Effector memory CD4-positive, alpha-beta T cell (primary cell): Measurements from ENCODE around the gene MYOG.

ENCODE experiments used
- DNase-seq, 3 donors: peaks; one replicate each; pipeline ENCODE4 v3.0.0-alpha.2; 2020
- H3K27ac ChIP-seq: 2 replicates; pipeline ENCODE4 v1.7.0; 2013; ENCODE audit warnings: mild to moderate bottlenecking, low read length, moderate library complexity; ENCODE audit not compliant: insufficient read depth, poor library complexity, severe bottlenecking
- H3K27me3 ChIP-seq: replicated peaks from 2 replicates; pipeline ENCODE4 v1.7.0; 2013; ENCODE audit warnings: mild to moderate bottlenecking, low read length; ENCODE audit not compliant: insufficient read depth, control insufficient read depth, poor library complexity, severe bottlenecking
- H3K36me3 ChIP-seq: 2 replicates; pipeline ENCODE4 v1.7.0; 2013; ENCODE audit warnings: mild to moderate bottlenecking, low read length, moderate library complexity; ENCODE audit not compliant: control insufficient read depth, insufficient read depth
- H3K4me1 ChIP-seq: 2 replicates; pipeline ENCODE4 v1.7.0; 2013; ENCODE audit warnings: low read length, mild to moderate bottlenecking; ENCODE audit not compliant: control insufficient read depth, insufficient read depth, poor library complexity, severe bottlenecking
- H3K4me3 ChIP-seq: 2 replicates; pipeline ENCODE4 v1.7.0; 2013; ENCODE audit warnings: low read length, low read depth, mild to moderate bottlenecking; ENCODE audit not compliant: insufficient read depth, poor library complexity, severe bottlenecking
- H3K9me3 ChIP-seq: 2 replicates; pipeline ENCODE4 v1.7.0; 2013; ENCODE audit warnings: mild to moderate bottlenecking, low read length, moderate library complexity; ENCODE audit not compliant: control insufficient read depth

MYOG gene

DNA sequence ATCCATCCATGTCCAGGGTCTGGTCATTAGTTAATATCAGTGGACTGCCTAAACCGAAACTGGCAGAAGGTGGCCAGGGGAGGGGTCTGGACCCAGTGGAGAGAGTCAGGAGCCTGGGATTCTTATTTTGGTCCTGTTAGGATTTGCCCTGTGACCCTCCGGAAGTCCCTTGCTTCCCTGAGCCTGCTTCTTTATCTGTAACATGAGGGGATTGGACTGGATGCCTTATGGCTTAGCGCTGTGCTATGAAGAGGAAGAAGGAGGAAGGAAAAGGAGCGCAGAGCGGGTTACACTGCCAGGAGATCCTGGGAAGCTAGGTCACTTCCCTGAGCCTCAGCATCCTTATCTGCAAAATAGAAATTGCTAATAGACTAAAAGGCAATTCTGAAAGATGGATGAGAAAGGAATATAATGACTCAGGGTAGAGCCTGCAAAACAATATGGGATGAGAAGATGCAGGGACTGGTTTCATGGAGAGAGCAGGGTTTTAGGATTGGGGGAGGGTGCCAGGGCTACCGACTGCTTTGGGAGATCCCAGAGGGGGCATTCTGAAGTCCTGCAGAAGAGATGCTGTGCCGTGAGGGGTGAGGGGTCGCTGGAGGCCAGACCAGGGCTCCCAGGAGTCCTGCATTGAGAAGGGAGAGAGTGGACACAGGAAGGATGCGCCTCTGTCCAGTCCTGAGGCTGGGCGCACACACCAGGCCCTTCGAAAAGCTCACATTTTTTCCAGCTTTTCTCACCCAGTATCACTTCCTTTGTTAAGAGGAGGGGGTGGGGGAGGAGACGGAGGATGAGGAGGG, 41.3 kb upstream of the MYOG start:
- Histone ChIP-seq H3K36me3 (no peaks in the 10 kb centered on the region), H3K4me1 (peaks cover 5% of the 10 kb centered on the region), H3K4me3 (no peak overlapping the region), H3K27me3 (peaks cover 11% of the 10 kb centered on the region), H3K27ac (no peak overlapping the region), H3K9me3 (no peaks in the 10 kb centered on the region)
- DNase-seq = no peak

DNA sequence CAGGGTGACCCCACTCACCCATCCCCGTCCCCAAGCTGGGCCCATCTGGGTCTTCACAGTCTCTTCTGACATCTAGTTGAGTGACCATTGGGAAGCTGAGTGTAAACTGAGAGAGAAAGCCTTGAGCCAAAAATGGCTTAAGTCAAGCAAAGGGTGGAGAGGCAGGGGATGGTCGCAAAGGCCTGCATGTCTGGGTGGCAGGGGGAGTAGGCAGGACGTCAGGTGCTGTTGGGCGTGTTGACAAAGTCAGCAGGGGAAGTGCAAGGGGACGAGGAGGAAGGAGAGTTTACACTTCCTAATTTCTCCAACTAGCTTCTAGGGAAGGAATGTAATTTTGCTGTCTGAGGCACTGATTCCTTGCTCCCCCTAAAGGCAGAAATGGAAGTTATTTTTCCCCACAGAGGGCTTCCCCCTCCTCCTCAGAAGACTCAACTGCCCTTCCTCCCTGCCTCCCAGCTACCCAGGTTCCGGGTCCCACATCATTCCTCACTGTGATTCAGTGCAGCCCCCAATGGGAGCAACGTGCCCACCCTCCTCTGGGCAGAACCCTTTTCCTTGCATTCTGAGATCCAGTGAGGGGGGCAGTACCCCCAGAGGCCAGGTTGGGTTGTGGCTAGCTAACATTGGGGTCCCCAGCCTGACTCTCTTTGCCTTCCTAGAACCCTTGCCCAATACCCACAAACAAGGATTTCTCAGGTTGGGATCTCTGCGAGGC, 40.5 kb upstream of the MYOG start:
- Histone ChIP-seq H3K4me3 (no peak overlapping the region), H3K36me3 (no peaks in the 10 kb centered on the region), H3K9me3 (no peaks in the 10 kb centered on the region), H3K4me1 (peaks cover 5% of the 10 kb centered on the region), H3K27me3 (peaks cover 11% of the 10 kb centered on the region), H3K27ac (no peak overlapping the region)
- DNase-seq = no peak

- no peaks in the 10 kb centered on the region for H3K9me3 ChIP-seq
- H3K36me3 ChIP-seq = no peaks in the 10 kb centered on the region
- no peak overlapping the region for H3K4me3 ChIP-seq
- H3K27me3 ChIP-seq = peaks cover 11% of the 10 kb centered on the region
- H3K27ac ChIP-seq = no peak overlapping the region
- no peak for DNase-seq
- peaks cover 5% of the 10 kb centered on the region for H3K4me1 ChIP-seq
These were observed 38.9 kb upstream of the MYOG start for GRCh38 chr1:203124546-203125317.

GRCh38 chr1:203124011-203124410, 38.2 kb upstream of the MYOG start:
- Histone ChIP-seq H3K27ac (no peak overlapping the region), H3K4me3 (no peak overlapping the region), H3K9me3 (no peaks in the 10 kb centered on the region), H3K4me1 (peaks cover 5% of the 10 kb centered on the region), H3K36me3 (no peaks in the 10 kb centered on the region), H3K27me3 (peaks cover 11% of the 10 kb centered on the region)
- DNase-seq = no peak

GRCh38 chr1:203122159-203122558, 36.3 kb upstream of the MYOG start:
- Histone ChIP-seq H3K4me1 (no peaks in the 10 kb centered on the region), H3K27ac (no peak overlapping the region), H3K36me3 (no peaks in the 10 kb centered on the region), H3K9me3 (no peaks in the 10 kb centered on the region), H3K4me3 (no peak overlapping the region), H3K27me3 (peaks cover 10% of the 10 kb centered on the region)
- no peak for DNase-seq

- Histone ChIP-seq H3K27me3 (peaks cover 4% of the 10 kb centered on the region), H3K4me3 (no peak overlapping the region), H3K27ac (no peak overlapping the region), H3K4me1 (no peaks in the 10 kb centered on the region), H3K9me3 (no peaks in the 10 kb centered on the region), H3K36me3 (no peaks in the 10 kb centered on the region)
- no peak for DNase-seq
These were observed 35.6 kb upstream of the MYOG start for GRCh38 chr1:203121186-203122015.

GRCh38 chr1:203120325-203121153, 34.7 kb upstream of the MYOG start:
- no peaks in the 10 kb centered on the region for H3K36me3 ChIP-seq
- H3K4me1 ChIP-seq = no peaks in the 10 kb centered on the region
- no peak overlapping the region for H3K27ac ChIP-seq
- no peaks in the 10 kb centered on the region for H3K9me3 ChIP-seq
- no peak overlapping the region for H3K4me3 ChIP-seq
- no peaks in the 10 kb centered on the region for H3K27me3 ChIP-seq
- no peak for DNase-seq

DNA sequence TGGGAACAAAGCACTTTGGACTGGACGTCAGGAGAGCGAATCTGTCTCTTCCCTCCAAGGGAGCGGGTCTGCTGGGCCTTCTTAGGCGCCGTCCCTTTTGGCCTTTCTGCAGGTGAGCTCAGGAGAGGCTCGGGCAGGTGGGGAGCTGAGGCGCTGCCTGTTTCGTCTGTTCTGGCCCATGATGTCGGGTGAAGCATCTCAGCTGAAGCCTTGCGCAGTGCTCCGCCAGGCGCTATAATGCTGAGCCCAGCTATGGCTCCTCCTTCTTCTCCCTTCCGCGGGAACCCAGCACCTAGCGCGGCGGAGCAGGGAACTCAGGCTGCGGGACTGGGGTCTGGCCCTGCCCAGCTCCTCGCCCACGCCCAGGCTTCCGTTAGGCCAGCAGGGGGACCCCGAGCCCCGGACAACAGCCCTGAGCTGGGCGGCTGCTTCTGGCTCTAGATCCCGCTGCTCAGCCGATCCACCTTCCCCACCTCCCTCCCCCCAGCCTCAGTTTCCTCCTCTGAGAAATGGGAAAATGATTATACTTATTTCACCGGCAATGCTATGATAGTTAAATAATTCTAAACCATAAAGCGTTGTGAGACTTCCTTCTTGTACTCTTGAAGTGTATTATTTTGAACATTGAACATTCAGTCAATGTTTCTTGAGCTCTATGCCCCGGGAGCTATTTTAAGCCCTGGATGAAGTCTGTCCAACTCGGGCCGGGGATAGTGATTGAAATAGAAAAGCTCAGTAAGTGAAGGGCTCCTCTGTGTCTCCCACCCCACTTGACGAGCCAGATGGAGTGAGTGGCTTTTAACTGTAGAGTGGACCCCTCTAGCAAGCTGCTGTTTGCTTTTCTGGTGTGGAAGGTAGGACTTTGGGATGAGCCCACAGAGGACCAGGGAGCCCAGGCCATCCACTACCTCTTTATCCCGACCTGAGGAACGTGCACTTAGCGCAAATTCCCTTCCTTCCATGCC, 32.1 kb upstream of the MYOG start:
- H3K27ac ChIP-seq = no peak overlapping the region
- H3K4me1 ChIP-seq = no peaks in the 10 kb centered on the region
- no peaks in the 10 kb centered on the region for H3K27me3 ChIP-seq
- H3K36me3 ChIP-seq = no peaks in the 10 kb centered on the region
- no peak overlapping the region for H3K4me3 ChIP-seq
- no peaks in the 10 kb centered on the region for H3K9me3 ChIP-seq
- no peak for DNase-seq
